Osteocyte (in vitro differentiated cells): ENCODE measurements around the gene ASIC1. TPM values are rescaled to one million over a fixed set of nuclear protein-coding genes. Genes with fewer than 3 reads are reported as not detected.

ENCODE experiments used
- DNase-seq: peaks from one replicate; pipeline ENCODE4 v3.0.0; 2021; ENCODE audit warnings: mixed read lengths; ENCODE audit not compliant: unreplicated experiment; ENCODE audit errors: extremely low spot score
- H3K27ac Mint-ChIP-seq: one replicate; pipeline ENCODE4 v1.8.0; 2021; ENCODE audit warnings: mild to moderate bottlenecking, mixed read lengths; ENCODE audit not compliant: unreplicated experiment
- H3K27me3 Mint-ChIP-seq: one replicate; pipeline ENCODE4 v1.8.0; 2021; ENCODE audit warnings: mixed read lengths; ENCODE audit not compliant: unreplicated experiment
- H3K36me3 Mint-ChIP-seq: one replicate; pipeline ENCODE4 v1.8.0; 2021; ENCODE audit warnings: mixed read lengths; ENCODE audit not compliant: unreplicated experiment
- H3K4me1 Mint-ChIP-seq: one replicate; pipeline ENCODE4 v1.8.0; 2021; ENCODE audit warnings: mixed read lengths; ENCODE audit not compliant: unreplicated experiment
- H3K4me3 Mint-ChIP-seq: one replicate; pipeline ENCODE4 v1.8.0; 2021; ENCODE audit warnings: mild to moderate bottlenecking, moderate library complexity, mixed read lengths; ENCODE audit not compliant: unreplicated experiment
- H3K9me3 Mint-ChIP-seq: one replicate; pipeline ENCODE4 v1.8.0; 2021; ENCODE audit warnings: mixed read lengths; ENCODE audit not compliant: unreplicated experiment
- CTCF ChIP-seq: fragments of 200-600 bp; sonication (generic); IDR thresholded peaks from 2 replicates; pipeline ENCODE4 v1.5.0; 2021; ENCODE audit warnings: antibody characterized with exemption, mild to moderate bottlenecking, moderate library complexity
- total RNA-seq: library from RNA; stranded (reverse); gene quantifications from 2 replicates; pipeline ENCODE4 v1.2.1, GENCODE V29; 2021

The ASIC1 gene
- total RNA-seq, 1 donor from 2014 or later, result 2.1 TPM

GRCh38 chr12:50100561-50100960, 43.2 kb downstream of the ASIC1 start:
- H3K27me3 Mint-ChIP-seq, result no peaks in the 10 kb centered on the region
- no peak for TF ChIP-seq CTCF
- peaks cover 40% of the 10 kb centered on the region for H3K36me3 Mint-ChIP-seq
- no peak for DNase-seq
- no peak overlapping the region for H3K27ac Mint-ChIP-seq
- peaks cover 13% of the 10 kb centered on the region for H3K4me1 Mint-ChIP-seq
- no peaks in the 10 kb centered on the region for H3K9me3 Mint-ChIP-seq
- H3K4me3 Mint-ChIP-seq, result no peak overlapping the region

- Mint-ChIP-seq H3K27ac (peak overlapping the region; percentile 70), H3K4me1 (peaks cover 13% of the 10 kb centered on the region), H3K4me3 (no peak overlapping the region), H3K27me3 (no peaks in the 10 kb centered on the region), H3K9me3 (no peaks in the 10 kb centered on the region), H3K36me3 (peaks cover 29% of the 10 kb centered on the region)
- DNase-seq, result no peak
- TF ChIP-seq CTCF, result peak; percentile 55
Observed at GRCh38 chr12:50101663-50102062, 44.3 kb downstream of the ASIC1 start.

- no peak overlapping the region for H3K27ac Mint-ChIP-seq
- no peak for TF ChIP-seq CTCF
- no peak for DNase-seq
- no peaks in the 10 kb centered on the region for H3K9me3 Mint-ChIP-seq
- no peaks in the 10 kb centered on the region for H3K27me3 Mint-ChIP-seq
- peaks cover 13% of the 10 kb centered on the region for H3K4me1 Mint-ChIP-seq
- H3K4me3 Mint-ChIP-seq, result no peak overlapping the region
- H3K36me3 Mint-ChIP-seq, result peaks cover 26% of the 10 kb centered on the region
Observed at GRCh38 chr12:50102131-50102531, 44.7 kb downstream of the ASIC1 start.

GRCh38 chr12:50102646-50103309, 45.4 kb downstream of the ASIC1 start:
- no peak overlapping the region for H3K27ac Mint-ChIP-seq

GRCh38 chr12:50103351-50103750, 46.0 kb downstream of the ASIC1 start:
- Mint-ChIP-seq H3K27ac (no peak overlapping the region), H3K4me3 (no peak overlapping the region), H3K27me3 (no peaks in the 10 kb centered on the region), H3K36me3 (peaks cover 19% of the 10 kb centered on the region), H3K4me1 (peaks cover 10% of the 10 kb centered on the region), H3K9me3 (no peaks in the 10 kb centered on the region)
- no peak for TF ChIP-seq CTCF
- no peak for DNase-seq

More at GRCh38 chr12:50102646-50103309, 45.4 kb downstream of the ASIC1 start:
- Mint-ChIP-seq H3K4me3 (no peak overlapping the region), H3K36me3 (peaks cover 24% of the 10 kb centered on the region), H3K9me3 (no peaks in the 10 kb centered on the region), H3K4me1 (peaks cover 12% of the 10 kb centered on the region), H3K27me3 (no peaks in the 10 kb centered on the region)
- DNase-seq, result no peak
- TF ChIP-seq CTCF, result no peak
